ENCODE data around the gene IL10.

Gene IL10

DNA sequence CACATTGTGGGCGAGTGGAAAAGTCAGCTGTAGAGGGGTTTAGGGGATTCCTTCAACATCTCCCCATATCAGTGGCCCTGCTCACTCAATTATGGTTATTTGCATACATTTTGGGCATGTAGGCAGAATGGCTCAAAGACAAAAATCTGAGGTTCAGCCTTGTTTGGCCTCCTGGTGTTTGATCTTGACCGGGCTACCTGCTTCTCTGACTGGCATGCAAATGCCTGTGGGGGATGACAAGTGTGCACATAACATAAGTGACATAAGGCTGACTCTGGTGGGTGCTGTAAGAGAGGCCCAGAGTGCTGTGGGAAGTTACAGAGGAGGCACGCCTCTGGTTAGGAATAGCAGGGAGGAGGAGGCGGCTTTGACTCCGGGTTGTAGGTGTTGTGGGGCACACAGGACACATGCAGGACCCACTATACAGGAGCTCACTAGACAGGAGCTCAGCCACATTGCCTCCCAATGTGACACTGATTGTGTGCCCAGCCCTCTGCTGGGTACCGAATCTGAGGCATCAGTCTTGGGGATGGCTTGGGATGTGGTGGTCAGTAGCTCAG lies 31.1 kb downstream of the IL10 start:
- no peak for TF ChIP-seq CREB1 (IDR thresholded peaks at IDR 0.05; ENCODE audit: low read depth)
- no peak for TF ChIP-seq CEBPB (IDR thresholded peaks at IDR 0.05)
- TF ChIP-seq RAD21 (IDR thresholded peaks at IDR 0.05; ENCODE audit: low read depth): no peak
- TF ChIP-seq, protein P1, sequence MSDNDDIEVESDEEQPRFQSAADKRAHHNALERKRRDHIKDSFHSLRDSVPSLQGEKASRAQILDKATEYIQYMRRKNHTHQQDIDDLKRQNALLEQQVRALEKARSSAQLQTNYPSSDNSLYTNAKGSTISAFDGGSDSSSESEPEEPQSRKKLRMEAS (IDR thresholded peaks at IDR 0.05): no peak
- no peak for TF ChIP-seq EGR1 (IDR thresholded peaks at IDR 0.05)
- no peak for TF ChIP-seq TCF12 (IDR thresholded peaks at IDR 0.05; ENCODE audit: low read depth)
- no peak for TF ChIP-seq EP300 (IDR thresholded peaks at IDR 0.05; ENCODE audit: borderline replicate concordance)
- TF ChIP-seq, protein P2, sequence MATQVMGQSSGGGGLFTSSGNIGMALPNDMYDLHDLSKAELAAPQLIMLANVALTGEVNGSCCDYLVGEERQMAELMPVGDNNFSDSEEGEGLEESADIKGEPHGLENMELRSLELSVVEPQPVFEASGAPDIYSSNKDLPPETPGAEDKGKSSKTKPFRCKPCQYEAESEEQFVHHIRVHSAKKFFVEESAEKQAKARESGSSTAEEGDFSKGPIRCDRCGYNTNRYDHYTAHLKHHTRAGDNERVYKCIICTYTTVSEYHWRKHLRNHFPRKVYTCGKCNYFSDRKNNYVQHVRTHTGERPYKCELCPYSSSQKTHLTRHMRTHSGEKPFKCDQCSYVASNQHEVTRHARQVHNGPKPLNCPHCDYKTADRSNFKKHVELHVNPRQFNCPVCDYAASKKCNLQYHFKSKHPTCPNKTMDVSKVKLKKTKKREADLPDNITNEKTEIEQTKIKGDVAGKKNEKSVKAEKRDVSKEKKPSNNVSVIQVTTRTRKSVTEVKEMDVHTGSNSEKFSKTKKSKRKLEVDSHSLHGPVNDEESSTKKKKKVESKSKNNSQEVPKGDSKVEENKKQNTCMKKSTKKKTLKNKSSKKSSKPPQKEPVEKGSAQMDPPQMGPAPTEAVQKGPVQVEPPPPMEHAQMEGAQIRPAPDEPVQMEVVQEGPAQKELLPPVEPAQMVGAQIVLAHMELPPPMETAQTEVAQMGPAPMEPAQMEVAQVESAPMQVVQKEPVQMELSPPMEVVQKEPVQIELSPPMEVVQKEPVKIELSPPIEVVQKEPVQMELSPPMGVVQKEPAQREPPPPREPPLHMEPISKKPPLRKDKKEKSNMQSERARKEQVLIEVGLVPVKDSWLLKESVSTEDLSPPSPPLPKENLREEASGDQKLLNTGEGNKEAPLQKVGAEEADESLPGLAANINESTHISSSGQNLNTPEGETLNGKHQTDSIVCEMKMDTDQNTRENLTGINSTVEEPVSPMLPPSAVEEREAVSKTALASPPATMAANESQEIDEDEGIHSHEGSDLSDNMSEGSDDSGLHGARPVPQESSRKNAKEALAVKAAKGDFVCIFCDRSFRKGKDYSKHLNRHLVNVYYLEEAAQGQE (IDR thresholded peaks at IDR 0.05; ENCODE audit: low read depth): no peak
- no peak for TF ChIP-seq NFIC (IDR thresholded peaks at IDR 0.05)
- TF ChIP-seq, protein P3, sequence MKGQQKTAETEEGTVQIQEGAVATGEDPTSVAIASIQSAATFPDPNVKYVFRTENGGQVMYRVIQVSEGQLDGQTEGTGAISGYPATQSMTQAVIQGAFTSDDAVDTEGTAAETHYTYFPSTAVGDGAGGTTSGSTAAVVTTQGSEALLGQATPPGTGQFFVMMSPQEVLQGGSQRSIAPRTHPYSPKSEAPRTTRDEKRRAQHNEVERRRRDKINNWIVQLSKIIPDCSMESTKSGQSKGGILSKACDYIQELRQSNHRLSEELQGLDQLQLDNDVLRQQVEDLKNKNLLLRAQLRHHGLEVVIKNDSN (IDR thresholded peaks at IDR 0.05): no peak
- no peak for TF ChIP-seq FOXM1 (IDR thresholded peaks at IDR 0.05; ENCODE audit: borderline replicate concordance, low read depth)
- TF ChIP-seq YY1 (IDR thresholded peaks at IDR 0.05; ENCODE audit: low read depth): no peak
- TF ChIP-seq TEAD4 (IDR thresholded peaks at IDR 0.05): no peak
- TF ChIP-seq ZBTB7A (IDR thresholded peaks at IDR 0.05; ENCODE audit: low read depth): no peak
- no peak for TF ChIP-seq TAF1 (IDR thresholded peaks at IDR 0.05; ENCODE audit: low read depth)

DNA sequence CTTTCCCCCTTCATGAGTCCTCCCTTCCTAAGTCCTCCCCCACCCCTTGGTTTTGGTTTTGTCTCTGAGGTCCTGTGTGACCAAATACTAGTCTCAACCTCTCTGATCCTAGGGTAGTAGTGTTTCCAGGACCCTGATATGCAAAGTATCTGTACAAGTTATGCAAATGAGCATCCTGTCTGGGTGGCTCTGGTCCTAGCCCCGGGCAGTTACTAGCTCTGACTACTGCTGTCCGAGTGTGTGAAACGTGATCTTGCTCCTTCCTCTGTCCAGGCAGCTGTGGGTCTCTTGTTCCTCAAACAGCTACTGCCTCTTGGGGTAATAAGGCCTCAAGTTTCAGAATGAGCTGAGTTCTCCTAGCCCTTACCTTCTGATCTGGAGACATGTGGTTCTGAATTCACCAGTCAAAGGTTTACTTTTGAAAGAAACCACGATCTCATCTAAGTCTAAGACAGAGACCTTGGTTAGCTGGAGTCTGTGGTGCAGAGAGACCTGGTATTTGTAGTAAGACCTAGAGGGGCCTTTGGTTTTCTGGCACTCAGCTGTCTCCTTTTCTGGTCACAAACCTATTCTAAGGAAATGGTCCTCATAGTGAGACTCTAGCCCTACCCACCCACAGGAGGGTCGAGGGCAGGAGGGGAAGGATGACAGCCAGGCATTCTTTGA lies 32.8 kb downstream of the IL10 start:
- TF ChIP-seq, protein P3 (IDR thresholded peaks at IDR 0.05): no peak
- TF ChIP-seq TAF1 (IDR thresholded peaks at IDR 0.05; ENCODE audit: low read depth): no peak
- TF ChIP-seq ZBTB7A (IDR thresholded peaks at IDR 0.05; ENCODE audit: low read depth): no peak
- no peak for TF ChIP-seq TCF12 (IDR thresholded peaks at IDR 0.05; ENCODE audit: low read depth)
- TF ChIP-seq CREB1 (IDR thresholded peaks at IDR 0.05; ENCODE audit: low read depth): no peak
- TF ChIP-seq TEAD4 (IDR thresholded peaks at IDR 0.05): no peak
- TF ChIP-seq RAD21 (IDR thresholded peaks at IDR 0.05; ENCODE audit: low read depth): no peak
- TF ChIP-seq FOXM1 (IDR thresholded peaks at IDR 0.05; ENCODE audit: borderline replicate concordance, low read depth): no peak
- no peak for TF ChIP-seq CEBPB (IDR thresholded peaks at IDR 0.05)
- TF ChIP-seq NFIC (IDR thresholded peaks at IDR 0.05): no peak
- TF ChIP-seq, protein P1 (IDR thresholded peaks at IDR 0.05): no peak

DNA sequence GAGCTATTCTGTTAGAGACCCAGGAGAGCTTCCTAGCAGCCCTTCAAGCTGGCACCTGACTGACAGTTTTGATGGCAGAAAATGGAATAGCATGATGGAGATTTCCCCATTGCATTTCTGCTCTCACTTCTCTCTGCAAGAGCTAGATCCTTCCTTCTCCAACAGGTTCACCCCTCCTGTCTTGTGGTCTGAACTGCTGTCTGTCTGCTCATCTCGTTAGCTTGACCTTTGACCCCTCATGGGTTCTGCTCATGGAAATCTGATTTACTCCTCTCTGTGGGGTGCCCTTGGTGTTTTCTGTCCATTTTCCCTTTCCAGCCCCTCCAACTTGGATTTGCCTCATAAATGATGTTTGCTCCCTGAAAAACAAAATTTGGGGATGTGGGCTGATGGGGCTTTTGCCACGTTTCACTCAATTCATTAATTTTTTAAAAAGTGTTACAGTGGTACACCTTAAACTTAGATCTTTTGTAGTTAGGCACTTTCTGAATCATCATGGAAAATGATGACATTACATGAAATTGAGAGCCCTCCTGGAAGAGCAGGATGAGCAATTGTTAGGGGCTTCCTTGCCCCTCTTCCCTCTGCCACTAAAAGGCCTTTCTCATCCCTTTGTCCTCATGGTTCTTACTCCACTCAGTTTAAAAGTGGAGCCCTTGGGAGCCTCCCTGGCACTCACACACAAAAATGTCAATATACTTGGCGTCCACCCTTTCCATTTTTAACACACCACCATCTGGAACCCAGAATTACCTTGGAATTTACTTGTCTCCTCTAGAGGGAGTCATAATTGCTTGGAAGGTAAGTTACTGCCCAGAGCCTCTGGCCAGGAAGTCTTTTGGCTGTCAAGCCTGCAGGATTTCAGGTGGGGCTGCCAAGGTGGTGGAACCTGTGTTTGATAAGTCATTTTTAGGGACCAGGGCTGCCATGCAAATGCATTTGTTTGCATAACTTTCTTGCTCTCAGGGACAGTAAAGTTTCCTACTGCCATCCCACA lies 33.6 kb downstream of the IL10 start:
- no peak for TF ChIP-seq TCF12 (IDR thresholded peaks at IDR 0.05; ENCODE audit: low read depth)
- TF ChIP-seq EP300 (IDR thresholded peaks at IDR 0.05; ENCODE audit: borderline replicate concordance): no peak
- TF ChIP-seq ZBTB7A (IDR thresholded peaks at IDR 0.05; ENCODE audit: low read depth): no peak
- TF ChIP-seq, protein P3 (IDR thresholded peaks at IDR 0.05): no peak
- no peak for TF ChIP-seq EGR1 (IDR thresholded peaks at IDR 0.05)
- TF ChIP-seq CEBPB (IDR thresholded peaks at IDR 0.05): no peak
- peak; percentile 37; the same call in 1 of the 2 replicates for TF ChIP-seq RAD21 (IDR thresholded peaks at IDR 0.05; ENCODE audit: low read depth)
- TF ChIP-seq, protein P2 (IDR thresholded peaks at IDR 0.05; ENCODE audit: low read depth): no peak
- TF ChIP-seq, protein P1 (IDR thresholded peaks at IDR 0.05): no peak
- no peak for TF ChIP-seq CREB1 (IDR thresholded peaks at IDR 0.05; ENCODE audit: low read depth)
- peak; percentile 16; the same call in 1 of the 2 replicates for TF ChIP-seq TEAD4 (IDR thresholded peaks at IDR 0.05)
- no peak for TF ChIP-seq YY1 (IDR thresholded peaks at IDR 0.05; ENCODE audit: low read depth)
- no peak for TF ChIP-seq TAF1 (IDR thresholded peaks at IDR 0.05; ENCODE audit: low read depth)
- TF ChIP-seq NFIC (IDR thresholded peaks at IDR 0.05): no peak
- no peak for TF ChIP-seq FOXM1 (IDR thresholded peaks at IDR 0.05; ENCODE audit: borderline replicate concordance, low read depth)

DNA sequence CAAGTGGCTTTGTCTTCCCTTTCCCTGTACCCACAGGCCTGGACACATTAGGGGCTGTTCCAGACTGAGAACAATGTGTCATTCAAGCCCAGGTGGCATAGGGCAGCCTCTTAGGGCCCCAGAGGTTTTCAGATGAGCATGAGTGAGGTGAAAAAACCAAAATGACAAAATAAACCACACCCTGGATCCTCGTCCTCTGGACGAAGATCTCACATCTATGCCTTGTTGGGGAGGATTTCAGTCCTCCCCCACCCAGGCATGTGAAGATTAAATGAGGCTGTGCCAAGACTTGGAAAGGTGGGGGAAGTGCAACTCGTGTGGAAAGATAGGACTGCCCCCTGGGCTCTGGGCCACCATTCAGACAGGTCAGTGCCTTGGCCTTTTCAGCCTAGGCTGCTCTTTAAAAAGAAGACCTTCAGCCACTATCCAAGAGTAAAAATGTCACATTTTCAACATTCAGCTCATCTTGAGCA lies 34.5 kb downstream of the IL10 start:
- TF ChIP-seq EP300 (IDR thresholded peaks at IDR 0.05; ENCODE audit: borderline replicate concordance) (no peak), TEAD4 (IDR thresholded peaks at IDR 0.05) (no peak), FOXM1 (IDR thresholded peaks at IDR 0.05; ENCODE audit: borderline replicate concordance, low read depth) (no peak), EGR1 (IDR thresholded peaks at IDR 0.05) (no peak), TAF1 (IDR thresholded peaks at IDR 0.05; ENCODE audit: low read depth) (no peak), CREB1 (IDR thresholded peaks at IDR 0.05; ENCODE audit: low read depth) (no peak)
- TF ChIP-seq, protein P1 (IDR thresholded peaks at IDR 0.05): no peak

Data from Ishikawa (cell line).